GM21619 (cell line): Measurements from ENCODE around the gene SPRY2.

ENCODE experiments used
- ATAC-seq: cut with Tn5 transposase; IDR thresholded peaks from one replicate; pipeline ENCODE4 v1.9.1; 2021; ENCODE audit not compliant: unreplicated experiment

SPRY2 gene

DNA sequence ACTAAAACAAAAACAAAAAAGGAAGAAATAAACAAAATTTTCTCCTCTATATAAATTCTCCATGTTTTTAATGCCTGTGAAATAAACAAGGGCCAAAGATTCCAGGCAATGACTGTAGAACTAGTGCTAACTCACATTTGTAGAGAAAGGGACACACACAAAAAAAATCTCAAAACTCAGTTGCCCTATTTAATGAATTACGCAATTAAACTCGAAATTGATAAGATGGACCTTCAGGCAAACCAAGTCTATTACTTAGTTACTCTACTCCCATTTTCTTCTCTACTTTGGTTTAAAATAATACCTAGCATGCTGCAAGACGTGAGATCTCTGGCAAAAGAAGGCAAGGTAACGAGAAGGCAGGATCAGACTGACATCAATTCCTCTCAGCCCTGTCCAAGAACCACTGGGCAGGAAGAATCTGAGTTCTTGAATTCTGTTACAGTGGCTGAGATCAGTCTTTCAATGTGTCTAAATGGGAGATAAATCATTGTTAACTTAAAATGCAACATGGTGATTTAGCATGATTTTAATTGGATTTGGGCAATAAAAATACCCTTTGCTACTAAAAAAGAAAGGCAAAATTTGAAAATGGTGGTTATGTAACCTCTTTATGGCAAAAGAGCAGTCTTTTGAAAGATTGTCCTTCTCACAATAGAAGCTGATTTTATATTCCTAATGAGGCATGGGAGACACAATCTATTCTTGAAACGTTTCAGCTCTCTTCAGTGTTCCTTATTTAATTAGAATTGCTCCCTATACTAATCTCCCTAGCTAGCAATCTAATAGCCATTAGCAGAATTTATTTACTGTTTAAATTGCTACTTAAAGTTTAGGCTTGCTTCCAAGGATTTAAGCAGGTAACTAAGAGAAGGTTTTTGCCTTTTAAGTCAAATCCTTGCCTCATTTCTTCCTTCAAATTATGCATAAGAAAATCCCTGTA lies 25.9 kb downstream of the SPRY2 start:
- ATAC-seq: no peak

DNA sequence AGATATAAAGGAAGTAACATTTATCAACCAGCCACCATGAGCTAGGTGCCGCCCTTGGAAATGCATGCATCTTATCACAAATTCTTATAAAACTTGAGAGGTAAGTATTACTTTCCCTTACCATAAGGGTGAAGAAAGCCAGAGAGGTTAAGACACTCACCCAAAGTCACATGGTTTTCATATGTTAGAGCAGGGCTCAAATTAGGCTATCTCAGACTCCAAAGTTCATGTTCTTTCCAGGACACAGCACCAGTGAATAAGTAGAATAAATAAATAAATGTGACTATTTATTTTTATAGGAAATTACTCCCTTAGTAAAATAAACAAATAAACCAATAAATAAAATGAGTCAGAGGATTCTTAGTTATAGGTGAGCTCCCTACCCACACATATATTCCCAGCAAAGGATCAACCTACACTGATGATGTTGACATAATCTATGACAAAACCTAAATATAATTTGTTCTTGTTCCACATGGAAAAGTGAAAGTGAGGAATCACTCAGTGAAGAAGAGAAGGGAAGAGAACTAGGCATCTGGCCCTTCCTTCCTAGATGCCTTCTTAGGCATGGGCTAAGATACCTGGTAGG lies 27.2 kb downstream of the SPRY2 start:
- ATAC-seq: no peak

DNA sequence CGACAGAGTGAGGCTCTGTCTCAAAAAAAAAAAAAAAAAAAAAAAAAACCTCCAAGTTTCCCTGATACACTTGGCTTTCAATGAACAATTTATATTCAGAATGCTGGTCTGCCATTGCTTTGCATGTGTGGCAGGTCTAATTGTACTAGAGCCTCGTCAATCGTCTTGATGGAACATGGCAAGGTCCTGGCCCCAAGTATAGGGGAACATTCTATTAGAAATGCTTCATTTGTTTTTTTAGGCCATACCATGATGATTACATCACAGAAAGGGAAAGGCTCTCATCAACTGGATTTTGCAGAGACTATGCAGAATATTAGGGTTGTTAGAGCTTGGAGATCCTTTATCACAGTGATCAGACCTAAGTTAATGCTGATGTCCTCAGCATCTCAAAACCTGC lies 28.0 kb downstream of the SPRY2 start:
- no peak for ATAC-seq

DNA sequence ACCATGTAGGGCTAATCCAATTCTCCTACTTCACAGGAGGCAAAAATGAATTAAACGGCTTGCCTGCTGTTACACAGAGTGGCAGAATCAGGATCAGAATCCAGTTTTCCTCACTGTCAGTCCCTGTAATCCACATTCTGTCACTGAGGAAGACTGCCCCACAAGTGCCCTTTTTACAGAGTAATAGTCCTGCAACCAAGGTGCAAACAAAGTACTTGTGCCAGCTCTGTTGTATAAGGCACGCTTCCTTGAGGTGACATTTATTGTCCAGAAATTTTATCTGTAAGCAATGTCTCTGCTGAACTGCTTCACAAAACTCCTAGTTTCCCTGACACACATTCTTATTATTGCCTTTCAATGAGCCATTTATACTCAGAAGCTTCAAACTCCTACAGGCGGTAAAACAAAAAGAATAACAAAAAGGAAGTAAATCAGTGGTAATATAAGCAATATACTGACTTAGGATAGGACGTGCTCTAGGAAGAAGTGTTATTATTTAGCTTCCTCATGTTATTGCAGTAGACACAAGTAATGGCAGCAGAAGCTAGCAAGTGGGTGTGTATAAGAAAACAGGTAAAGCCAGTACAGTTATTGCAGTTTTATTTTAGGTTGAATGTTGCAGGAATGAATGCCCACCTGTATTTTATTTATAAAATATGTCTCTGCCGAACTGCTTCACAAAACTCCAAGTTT lies 28.8 kb downstream of the SPRY2 start:
- ATAC-seq: no peak

DNA sequence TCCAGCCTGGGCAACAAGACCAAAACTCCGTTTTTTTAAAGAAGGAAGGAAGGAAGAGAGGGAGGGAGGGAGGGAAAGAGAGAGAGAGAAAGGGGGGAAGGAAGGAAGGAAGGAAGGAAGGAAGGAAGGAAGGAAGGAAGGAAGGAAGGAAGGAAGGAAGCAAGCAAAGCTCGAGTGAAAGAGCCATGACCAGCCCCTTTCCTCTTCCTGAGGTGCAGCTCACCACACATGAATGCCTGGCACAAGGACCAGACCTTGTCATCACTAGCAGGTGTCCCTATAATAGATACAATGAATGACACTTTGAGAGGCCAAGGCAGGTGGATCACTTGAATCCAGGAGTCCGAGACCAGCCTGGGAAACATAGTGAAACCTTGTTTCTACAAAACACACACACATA lies 31.0 kb downstream of the SPRY2 start:
- no peak for ATAC-seq

DNA sequence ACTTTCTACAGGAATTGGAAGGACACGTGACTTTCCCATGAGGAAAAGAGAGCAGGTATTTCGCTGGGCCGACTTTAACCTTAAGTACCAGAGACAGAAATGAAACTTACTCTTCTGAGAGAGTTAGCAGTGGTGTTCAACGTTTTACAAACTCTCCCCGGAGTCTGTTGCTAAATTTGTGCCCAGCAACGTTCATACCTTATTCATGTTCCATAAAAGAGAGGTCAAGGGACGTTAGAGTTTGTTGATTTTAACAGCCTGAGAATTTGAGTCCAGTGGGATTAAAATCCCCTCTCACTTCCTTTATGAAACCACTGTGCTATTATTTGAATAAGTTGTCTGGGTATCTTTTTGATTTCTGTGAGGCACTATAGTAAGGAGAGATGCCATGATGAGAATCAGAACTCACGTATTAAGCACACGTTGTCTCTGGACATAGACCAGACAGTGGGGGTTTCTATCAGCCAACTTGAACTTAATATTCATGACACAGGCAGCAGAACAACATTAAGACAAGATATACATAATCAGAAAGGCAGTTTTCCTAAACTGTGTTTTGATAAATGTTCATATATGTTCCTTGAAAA lies 33.4 kb downstream of the SPRY2 start:
- ATAC-seq: no peak

DNA sequence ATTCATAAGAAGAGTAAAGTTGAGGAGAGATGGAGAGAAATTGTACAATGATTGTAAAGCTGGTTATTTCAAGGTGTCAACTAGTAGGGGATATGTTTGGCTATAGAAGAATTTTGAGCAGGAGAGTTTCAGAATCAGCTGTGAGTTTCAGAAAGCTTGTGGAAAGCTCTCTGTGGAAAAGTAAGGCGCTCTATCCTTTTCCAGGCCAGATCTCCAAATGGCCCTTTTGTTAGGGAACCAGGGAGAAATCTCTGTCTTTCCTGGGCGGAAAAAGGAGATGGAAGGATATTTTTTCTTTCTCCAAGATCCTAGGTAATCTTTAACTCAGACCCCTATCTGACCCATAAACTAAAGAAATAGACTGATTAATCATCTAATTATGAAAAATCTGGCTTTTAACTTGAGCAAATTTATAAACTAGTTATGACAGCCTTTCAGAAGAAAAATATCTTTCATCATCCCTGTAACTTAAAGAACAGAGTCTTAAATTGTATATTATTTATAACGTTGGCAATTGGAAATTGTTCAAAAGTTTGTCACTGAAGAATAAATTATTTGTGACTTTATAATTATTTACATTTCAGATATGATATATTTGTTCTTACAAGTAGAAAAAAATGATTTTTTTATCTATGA lies 34.5 kb downstream of the SPRY2 start:
- ATAC-seq: no peak

DNA sequence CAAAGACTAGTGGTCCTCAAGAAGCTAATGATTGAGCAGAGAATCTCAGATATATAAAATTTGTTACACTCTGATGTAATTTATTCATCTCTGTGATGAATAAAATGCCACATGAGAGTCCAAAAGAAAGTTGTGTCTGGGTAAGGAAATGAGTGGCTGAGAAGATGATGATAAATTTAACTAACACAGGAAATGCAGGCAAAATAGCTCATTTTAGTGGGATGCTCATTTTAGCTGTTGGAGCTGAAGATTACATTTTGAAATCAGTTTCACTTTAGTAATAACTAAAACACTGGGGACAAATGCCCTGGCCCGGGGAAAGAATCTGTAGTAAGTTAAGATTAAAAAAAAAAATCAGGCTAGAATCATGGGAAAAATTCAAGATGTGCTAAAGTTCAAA lies 35.2 kb downstream of the SPRY2 start:
- ATAC-seq: no peak

DNA sequence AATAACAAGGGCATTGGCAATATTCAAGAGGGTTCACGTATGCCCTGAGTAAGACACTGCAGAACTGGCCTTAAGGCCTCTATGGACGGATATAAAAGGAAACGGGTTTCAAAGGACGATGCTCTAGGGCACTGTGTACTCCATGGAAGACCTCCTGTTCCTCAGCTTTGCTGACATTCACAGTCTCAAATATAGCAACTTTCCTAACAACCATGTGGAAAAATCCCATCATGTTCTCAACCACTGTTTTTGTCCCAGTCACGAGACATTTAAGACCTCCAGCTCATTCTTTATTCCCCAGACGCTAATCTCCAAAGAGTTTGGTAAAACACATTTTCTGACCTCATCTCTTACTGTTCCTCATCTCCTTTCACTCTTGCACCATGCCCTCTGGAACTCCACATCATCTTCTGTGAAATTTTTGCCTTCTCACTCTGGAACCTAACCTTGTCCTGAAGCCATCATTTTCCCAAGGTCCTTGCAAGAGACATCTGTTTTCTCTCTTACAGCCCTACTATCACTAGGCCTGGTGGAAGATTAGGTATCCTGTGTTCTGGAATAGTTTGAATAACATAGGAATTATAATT lies 37.6 kb downstream of the SPRY2 start:
- no peak for ATAC-seq

DNA sequence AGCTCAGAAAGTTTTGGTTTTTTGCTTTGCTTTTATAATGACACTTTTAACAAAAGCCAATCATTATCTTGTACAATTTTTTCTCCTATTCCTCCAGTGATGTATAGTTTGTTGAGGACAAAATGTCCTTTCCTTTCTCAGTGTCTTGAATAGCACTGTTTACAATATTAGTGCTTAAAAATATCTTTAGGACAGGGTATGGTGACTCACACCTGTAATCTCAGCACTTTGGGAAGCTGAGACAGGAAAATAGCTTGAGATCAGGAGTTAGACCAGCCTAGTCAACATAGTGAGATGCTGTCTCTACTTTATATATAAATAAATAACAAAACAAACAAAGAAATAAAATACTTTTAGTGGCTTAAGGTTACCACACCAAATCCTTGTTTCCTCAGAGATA lies 41.9 kb downstream of the SPRY2 start:
- ATAC-seq: no peak

DNA sequence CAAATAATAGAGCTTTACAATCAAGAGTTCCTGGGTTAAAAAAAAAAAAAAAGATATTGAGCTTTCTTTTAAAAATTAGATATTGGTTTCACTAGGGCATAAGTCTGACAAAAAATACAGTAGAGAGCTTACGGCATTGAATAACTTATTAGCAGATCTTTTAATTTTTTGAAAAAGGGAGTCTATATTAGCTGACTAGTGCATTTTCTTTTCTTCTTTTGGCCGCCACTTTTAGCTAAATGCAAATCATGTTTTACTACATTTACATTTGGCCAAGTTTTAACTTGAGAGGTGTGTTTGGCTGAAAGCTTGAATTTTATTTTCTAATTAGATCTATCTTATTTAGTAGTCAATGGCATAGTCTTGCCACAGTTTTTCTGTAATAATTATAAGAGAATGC lies 43.4 kb downstream of the SPRY2 start:
- ATAC-seq: no peak

DNA sequence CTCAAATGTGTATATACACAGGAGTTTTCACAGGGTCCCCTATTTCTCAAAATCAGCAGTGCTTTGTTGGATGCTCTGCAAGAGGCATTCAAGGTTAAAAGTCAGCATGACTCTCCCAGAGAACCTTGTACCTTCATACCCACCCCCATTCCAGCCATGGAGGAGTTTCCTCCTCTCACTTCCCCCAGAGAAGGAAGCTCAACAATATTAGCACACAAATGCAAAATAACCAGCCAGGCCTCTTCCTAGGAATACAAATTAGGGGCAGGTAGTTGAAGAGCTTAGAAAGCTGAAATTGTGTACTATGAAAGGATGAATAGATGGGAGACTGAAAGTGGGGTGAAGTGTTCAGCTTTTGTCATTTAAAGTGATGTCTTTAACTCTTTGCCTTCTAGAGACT lies 43.8 kb downstream of the SPRY2 start:
- no peak for ATAC-seq

DNA sequence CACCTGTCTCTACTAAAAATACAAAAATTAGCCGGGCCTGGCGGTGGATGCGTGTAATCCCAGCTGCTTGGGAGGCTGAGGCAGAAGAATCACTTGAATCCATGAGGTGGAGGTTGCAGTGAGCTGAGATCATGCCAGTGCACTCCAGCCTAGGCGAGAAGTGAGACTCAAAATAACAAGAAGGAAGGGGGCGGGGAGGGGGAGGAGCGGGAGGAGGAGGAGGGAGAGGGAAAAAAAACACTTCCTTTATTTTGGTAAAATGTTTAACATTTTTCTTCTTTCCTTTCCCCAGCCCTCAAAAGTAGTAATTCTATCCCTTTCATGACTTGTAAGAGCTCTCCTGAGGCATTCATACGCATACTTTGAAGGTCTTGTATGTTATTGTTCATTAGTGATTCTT lies 44.3 kb downstream of the SPRY2 start:
- ATAC-seq: no peak

DNA sequence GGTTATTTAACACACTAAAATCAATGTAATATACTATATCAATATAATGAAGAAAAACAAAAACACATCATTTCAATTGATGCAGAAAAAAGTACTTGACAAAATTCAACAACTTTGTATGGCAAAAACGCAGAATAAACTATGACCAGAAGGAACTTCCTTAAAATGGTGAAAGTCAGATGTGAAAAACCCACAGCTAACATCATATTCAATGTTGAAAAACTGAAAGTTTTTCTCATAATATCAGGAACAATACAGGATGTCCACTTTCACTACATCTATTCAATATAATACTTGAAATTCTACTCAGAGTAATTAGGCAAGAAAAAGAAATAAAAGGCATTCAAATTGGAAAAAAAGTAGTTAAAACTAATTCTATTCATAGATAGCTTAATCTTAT lies 50.3 kb downstream of the SPRY2 start:
- ATAC-seq: no peak
